Measurements from ENCODE around the gene KIF2C. TPM values are rescaled to one million over a fixed set of nuclear protein-coding genes. Genes with fewer than 3 reads are reported as not detected.
A peak's percentile ranks its signal among the peaks of the same experiment; 100 is the strongest.
"Not testable (repeated sequence)": the region's sequence is repeated elsewhere in the genome, so short reads cannot be mapped to it uniquely, and the experiment has no call there.

KIF2C gene
- total RNA-seq, 6 experiments from 2014 or later = 15.6 to 48.5 (median 43.3) TPM

GRCh38 chr1:44811234-44811633 is 71.6 kb downstream of the KIF2C start:
- Mint-ChIP-seq H3K4me1 (ENCODE audit: low read depth) (peaks cover 79% of the 10 kb centered on the region), H3K27me3 (ENCODE audit: insufficient read depth) (peaks cover 41% of the 10 kb centered on the region), H3K9me3 (no peaks in the 10 kb centered on the region), H3K36me3 (ENCODE audit: low read depth) (peaks cover 37% of the 10 kb centered on the region), H3K27ac (peak overlapping the region; percentile 100), H3K4me3 (peak overlapping the region; percentile 70)
- DNase-seq = no peak
- peak; percentile 22; the same call in 1 of the 2 replicates for TF ChIP-seq CTCF (IDR thresholded peaks at IDR 0.05)

GRCh38 chr1:44812822-44813543 is 73.3 kb downstream of the KIF2C start:
- no peak for DNase-seq
- peak overlapping the region; percentile 100 for H3K27ac Mint-ChIP-seq
- peaks cover 77% of the 10 kb centered on the region for H3K4me1 Mint-ChIP-seq (ENCODE audit: low read depth)
- peaks cover 38% of the 10 kb centered on the region for H3K27me3 Mint-ChIP-seq (ENCODE audit: insufficient read depth)
- H3K9me3 Mint-ChIP-seq = no peaks in the 10 kb centered on the region
- no peak for TF ChIP-seq CTCF (IDR thresholded peaks at IDR 0.05)
- no peak overlapping the region for H3K4me3 Mint-ChIP-seq
- H3K36me3 Mint-ChIP-seq (ENCODE audit: low read depth) = peaks cover 43% of the 10 kb centered on the region

GRCh38 chr1:44815926-44816325 is 76.3 kb downstream of the KIF2C start:
- not testable (repeated sequence) for H3K27ac Mint-ChIP-seq, H3K4me3 Mint-ChIP-seq, H3K9me3 Mint-ChIP-seq, DNase-seq
- H3K36me3 Mint-ChIP-seq (ENCODE audit: low read depth) = peaks cover 38% of the 10 kb centered on the region
- peaks cover 77% of the 10 kb centered on the region for H3K4me1 Mint-ChIP-seq (ENCODE audit: low read depth)
- H3K27me3 Mint-ChIP-seq (ENCODE audit: insufficient read depth) = peaks cover 37% of the 10 kb centered on the region

- Mint-ChIP-seq H3K9me3 (no peaks in the 10 kb centered on the region), H3K4me1 (ENCODE audit: low read depth) (peaks cover 64% of the 10 kb centered on the region), H3K27ac (no peak overlapping the region), H3K36me3 (ENCODE audit: low read depth) (peaks cover 33% of the 10 kb centered on the region), H3K4me3 (peak overlapping the region; percentile 15; the same call in 1 of the 2 replicates), H3K27me3 (ENCODE audit: insufficient read depth) (peaks cover 30% of the 10 kb centered on the region)
- no peak for TF ChIP-seq CTCF (IDR thresholded peaks at IDR 0.05)
- DNase-seq = no peak
These were observed 77.7 kb downstream of the KIF2C start for GRCh38 chr1:44817307-44817706.

Other genes with a start within 250 kb of the KIF2C start
- gene TMEM53, start 65.4 kb upstream of the KIF2C start, total RNA-seq (2021; fragmentation: NEBNext Ultra II Directional; extraction: Animal tissue kit (Norgen Biotek cat#: 25700)) = 1 to 10 TPM; 3.2 to 5.0 (median 4.4) TPM
- gene ARMH1, start 65.1 kb upstream of the KIF2C start, total RNA-seq (2021; fragmentation: NEBNext Ultra II Directional; extraction: Animal tissue kit (Norgen Biotek cat#: 25700)) = under 1 TPM in 4 of 6 experiments, not detected in 2; 0.14 to 0.41 (median 0.32) TPM
- gene RNU5D-1, start 8.7 kb upstream of the KIF2C start, total RNA-seq (2021; fragmentation: NEBNext Ultra II Directional; extraction: Animal tissue kit (Norgen Biotek cat#: 25700)) = not detected
- gene RPS8, start 35.7 kb downstream of the KIF2C start, total RNA-seq (2021; fragmentation: NEBNext Ultra II Directional; extraction: Animal tissue kit (Norgen Biotek cat#: 25700)) = 1,000 to 10,000 TPM; 1,518 to 1,745 (median 1,633) TPM
- under 1 TPM; 0.09 to 0.23 (median 0.12) TPM for gene BEST4, start 48.3 kb downstream of the KIF2C start, total RNA-seq (2021; fragmentation: NEBNext Ultra II Directional; extraction: Animal tissue kit (Norgen Biotek cat#: 25700))
- gene PLK3, start 60.5 kb downstream of the KIF2C start, total RNA-seq (2021; fragmentation: NEBNext Ultra II Directional; extraction: Animal tissue kit (Norgen Biotek cat#: 25700)) = 10 to 100 TPM; 37.1 to 44.6 (median 39.2) TPM
- under 1 TPM in 1 of 6 experiments, not detected in 5; 0.46 TPM for gene DYNLT4, start 67.5 kb downstream of the KIF2C start, total RNA-seq (2021; fragmentation: NEBNext Ultra II Directional; extraction: Animal tissue kit (Norgen Biotek cat#: 25700))
- gene BTBD19, start 68.7 kb downstream of the KIF2C start, total RNA-seq (2021; fragmentation: NEBNext Ultra II Directional; extraction: Animal tissue kit (Norgen Biotek cat#: 25700)) = 10 to 100 TPM; 12.2 to 21.4 (median 13.9) TPM
- under 1 TPM; 0.37 to 0.81 (median 0.61) TPM for gene PTCH2, start 103.4 kb downstream of the KIF2C start, total RNA-seq (2021; fragmentation: NEBNext Ultra II Directional; extraction: Animal tissue kit (Norgen Biotek cat#: 25700))
- 10 to 100 TPM; 39.2 to 45.5 (median 44.1) TPM for gene EIF2B3, start 246.8 kb downstream of the KIF2C start, total RNA-seq (2021; fragmentation: NEBNext Ultra II Directional; extraction: Animal tissue kit (Norgen Biotek cat#: 25700))